Left kidney (tissue), 2 donors: Measurements from ENCODE around the gene ATP5F1A. TPM values are rescaled to one million over a fixed set of nuclear protein-coding genes. Genes with fewer than 3 reads are reported as not detected.

Experiments used
- DNase-seq: peaks from one replicate; pipeline ENCODE4 v3.0.0-alpha.2; 2013
- polyA plus RNA-seq: library from polyadenylated mRNA; unstranded; fragments of 120-200 nt; gene quantifications from one replicate; pipeline ENCODE4 v1.2.1, GENCODE V29; 2013; ENCODE audit not compliant: insufficient read length

ATP5F1A gene
- polyA plus RNA-seq, 1 donor, result 771 TPM

DNA sequence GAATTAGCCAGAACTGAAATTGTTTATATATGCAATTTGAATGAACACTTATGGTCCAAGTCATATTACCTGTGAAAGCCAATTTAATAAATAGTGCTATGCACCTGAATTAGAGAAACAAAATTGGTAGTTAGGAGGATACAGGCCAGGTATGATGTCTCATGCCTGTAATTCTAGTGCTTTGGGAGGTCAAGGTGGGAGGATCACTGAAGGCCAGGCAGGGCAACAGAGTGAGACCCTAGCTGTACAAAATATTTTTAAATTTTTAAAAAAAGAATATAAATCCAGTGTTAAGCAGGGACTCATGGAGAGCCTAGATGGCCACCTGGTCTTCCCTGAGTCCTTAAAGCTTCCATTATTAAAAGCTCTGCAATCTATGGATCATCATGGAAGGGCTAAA is 18.8 kb downstream of the ATP5F1A start:
- DNase-seq, result no peak

DNA sequence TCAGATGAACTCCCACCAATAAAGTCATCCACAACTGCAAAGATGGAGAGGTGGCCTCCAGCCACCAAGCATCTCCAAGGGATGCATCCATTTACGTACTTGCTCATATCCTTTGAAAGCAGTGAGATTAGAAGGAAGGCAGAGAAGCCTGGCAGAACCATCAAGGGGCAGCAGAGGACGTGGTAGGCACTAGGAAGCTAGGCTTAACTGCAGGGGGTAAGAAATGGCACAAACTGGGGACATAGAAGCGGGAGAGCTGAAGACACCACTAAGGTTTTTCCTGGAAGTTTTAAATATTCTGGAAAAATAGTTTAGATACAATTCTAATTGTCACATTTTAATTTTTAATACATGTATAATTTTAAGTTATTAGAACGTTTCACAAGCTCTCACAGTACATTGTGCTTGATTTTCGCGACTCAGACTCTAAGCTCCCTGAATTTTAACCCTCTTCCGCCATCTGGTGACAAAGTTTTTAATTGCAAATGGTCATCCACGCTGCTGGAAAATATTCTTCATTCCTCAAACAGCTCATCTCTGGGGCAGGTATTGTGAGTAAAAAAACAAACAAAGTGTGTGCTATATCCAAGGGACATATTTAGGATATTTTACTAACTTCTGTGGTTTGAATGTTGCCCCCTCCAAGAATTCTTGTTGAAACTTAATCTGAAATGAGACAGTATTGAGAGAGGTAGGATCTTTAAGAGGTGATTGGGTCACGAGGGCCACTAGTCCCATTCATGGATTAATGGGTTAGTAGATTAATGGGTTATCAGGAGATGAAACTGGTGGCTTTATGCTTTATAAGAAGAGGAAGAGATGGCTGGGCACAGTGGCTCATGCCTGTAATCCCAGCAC is 24.4 kb downstream of the ATP5F1A start:
- DNase-seq, result peak; percentile 74

DNA sequence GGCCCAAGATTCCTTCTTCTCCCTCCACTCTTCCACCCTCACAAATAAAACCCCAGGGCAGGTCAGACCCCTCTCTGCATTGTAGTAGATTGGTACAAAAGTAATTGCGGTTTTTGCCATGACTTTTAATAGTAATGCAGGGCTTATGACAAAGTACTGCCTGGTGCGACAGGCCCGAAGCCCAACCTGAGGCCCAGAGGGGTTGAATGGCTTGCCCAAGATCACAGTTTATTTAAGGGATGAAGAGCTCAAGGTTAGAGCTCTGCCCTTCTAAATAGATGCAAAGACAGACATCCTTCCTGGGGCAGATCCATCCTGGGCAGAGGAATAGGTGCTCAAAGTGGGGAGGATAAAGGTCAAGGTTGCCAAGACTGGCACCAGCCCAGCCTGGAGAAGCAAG is 25.1 kb downstream of the ATP5F1A start:
- DNase-seq, result no peak

DNA sequence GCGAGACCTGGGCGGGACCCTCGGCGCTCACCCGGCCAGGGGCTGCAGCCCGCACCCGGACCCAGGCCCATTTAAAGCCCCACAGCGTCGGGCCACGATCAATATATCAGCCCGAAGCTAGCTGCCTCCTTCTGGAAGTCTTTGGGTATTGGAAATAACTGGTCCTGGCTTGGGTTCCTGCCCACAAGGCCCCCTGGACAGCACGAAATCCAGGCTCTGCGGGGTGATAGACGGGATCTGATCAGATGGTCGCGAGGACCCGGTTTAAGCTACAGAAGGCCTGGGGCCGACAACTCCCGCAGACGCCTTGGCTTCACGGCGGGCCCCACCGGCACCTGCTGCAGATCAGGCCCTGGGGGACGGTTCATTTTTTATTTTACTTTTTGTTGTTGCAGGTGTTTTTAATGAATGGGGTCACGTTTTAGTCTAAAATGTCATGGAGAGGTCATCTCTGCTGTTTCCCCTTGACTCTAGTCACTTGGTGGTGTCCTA is 25.7 kb downstream of the ATP5F1A start:
- no peak for DNase-seq

DNA sequence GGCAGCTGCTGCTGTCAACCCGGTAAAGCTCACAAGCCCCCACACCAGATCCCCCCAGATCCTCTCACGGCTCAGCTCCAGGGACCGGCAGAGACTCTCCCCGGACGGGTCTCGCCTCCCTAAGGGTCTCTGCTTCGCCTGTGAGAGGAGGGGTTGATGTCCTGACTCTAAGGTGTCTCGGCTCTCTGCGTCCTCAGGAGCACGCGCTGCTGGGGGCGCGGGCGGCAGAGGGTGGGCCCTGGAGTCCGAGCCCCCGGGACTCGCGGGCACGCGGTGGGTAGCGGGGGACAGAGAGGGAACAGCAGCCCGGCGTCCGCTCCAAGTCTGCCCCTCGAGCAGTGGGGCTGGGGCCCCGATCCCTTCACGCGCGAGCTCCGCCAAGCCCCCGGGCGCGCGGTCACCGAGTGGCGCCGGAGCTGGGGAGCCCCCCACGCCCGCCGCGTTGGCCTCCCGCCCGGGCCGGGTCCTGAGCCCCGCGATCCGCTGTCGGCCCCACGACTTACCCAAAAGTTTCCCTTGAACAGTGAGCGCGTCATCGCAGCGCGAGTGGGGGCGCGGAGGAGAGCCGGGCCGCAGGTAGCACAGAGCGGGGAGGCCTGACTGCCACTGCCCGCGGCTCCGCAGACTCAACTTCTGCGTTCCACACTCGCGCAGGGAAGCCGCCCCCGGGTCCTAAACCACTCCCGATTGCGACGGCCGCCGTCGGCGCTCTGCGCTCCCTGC is 26.3 kb downstream of the ATP5F1A start, which contains the start of gene PSTPIP2:
TSS of gene PSTPIP2 (minus strand) at position 608 of the 723 bp plus-strand sequence. CDS start at position 536, 72 bp downstream.
- peak; percentile 60 for DNase-seq

DNA sequence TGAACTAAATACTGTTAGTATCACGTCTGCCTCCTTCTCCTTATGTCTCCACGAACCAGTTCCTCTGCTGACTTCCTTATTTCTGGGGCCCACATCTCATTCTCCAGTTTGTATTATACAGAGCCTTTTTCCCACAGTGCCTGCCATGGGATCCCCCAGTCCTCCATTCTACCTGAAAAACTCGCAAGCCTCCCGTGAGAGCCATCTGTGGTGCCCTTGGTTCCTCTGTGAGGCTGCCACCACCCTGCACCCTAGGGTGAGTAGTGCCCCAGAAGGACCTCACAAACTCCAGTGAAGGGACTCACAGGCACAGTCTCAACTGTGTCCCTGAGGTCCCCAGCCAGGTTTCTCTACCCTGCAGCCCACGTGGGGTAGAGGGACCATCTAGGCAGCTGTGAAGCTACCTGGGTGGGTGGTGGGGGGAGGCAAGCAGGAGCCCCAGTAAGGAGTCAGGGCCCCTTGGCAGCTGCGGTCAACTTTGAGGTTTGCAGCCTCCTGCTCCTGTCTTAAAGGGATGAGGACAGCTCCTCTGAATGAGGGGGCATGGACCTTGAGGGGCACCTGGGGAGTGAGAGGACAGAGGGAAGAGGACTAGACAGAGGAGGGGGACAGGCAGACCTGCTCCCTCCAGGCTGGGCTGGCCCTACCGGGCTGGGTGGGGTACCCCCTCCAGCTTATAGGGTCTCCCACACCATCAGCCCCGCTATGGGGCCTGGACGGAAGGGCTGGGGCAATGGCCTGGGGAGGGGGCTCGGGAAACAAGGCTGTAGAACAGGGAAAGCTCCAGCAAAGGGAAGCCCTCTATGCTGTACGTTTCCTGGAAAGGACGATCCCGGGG is 27.1 kb downstream of the ATP5F1A start:
- no peak for DNase-seq

DNA sequence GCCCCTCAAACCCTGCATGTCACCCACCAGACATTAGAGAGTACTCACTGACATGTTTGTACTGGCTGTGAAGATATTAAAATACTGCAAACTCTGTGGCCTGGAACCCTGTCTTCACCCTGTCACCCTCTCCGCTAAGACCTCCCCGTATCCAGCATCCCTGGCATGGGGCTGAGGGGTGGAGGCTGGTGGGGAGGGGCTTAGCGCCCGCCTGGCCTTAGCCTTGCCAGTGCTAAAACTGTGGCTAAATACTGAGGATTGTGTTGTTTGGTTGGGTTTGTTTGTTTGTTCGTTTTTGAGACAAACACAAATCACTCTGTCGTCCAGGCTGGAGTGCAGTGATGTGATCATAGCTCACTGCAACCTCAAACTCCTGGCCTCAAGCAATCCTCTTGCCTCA is 27.9 kb downstream of the ATP5F1A start:
- DNase-seq, result no peak

DNA sequence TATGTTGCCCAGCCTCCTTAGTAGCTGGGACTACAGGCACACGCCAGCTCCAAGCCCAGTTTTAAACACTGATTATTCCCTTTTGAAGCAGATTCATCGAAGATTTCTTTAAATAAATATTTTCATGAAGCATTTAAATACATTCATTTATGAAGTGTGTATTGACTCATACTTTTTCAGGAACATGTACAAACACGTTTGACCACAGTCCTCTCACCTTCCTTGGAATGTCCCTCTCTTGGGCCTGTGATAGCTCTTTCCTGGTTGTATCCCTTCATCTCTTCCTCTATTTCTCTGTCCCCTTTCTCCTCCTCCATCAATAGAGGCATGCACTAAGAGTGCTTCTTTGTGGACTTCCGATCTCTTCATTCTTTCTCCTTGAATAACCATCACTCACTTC is 28.6 kb downstream of the ATP5F1A start:
- DNase-seq, result no peak

DNA sequence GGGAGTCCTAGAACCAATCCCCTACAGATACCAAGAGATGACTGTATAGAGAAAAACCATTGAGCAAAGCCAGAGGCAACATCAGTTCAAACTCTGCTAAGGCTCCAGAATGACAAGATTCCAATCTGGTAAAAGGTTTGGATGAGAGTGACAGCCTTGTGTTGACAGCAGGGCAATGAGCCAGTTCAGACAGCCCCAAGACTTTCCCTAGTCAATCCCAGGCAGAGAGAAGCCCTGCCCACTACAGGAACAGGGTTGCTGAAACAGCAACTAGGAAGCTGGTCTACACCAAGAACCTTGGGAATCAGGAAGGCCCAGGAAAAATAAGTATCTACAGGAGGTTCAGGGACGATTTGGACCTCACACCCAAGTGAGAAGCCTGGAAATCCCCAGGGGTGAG is 29.3 kb downstream of the ATP5F1A start:
- no peak for DNase-seq

DNA sequence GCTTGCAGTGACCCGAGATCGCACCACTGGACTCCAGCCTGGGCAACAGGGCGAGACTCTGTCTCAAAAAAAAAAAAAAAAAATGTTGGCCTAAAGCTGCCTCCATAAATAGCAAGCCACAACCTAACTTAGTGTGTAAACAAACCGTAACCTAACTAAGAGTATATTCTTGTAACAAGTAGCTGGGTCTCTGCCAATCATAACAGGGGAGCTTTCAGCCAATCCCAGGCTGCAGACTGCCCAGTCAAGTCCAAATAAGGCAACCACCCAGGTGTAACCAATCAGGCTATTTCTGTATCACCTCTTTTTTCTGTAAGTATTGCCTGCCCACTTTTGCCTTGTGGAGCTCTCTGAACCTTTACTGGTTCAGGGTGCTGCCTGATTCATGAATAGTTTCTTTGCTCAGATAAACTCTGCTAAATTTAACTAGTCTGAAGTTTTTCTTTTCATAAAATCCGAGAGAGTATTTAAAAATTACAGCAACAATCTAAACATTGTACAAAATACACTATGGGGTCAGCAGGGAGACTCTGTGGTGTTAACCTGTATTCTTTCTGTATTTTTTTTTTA is 30.6 kb downstream of the ATP5F1A start:
- no peak for DNase-seq

DNA sequence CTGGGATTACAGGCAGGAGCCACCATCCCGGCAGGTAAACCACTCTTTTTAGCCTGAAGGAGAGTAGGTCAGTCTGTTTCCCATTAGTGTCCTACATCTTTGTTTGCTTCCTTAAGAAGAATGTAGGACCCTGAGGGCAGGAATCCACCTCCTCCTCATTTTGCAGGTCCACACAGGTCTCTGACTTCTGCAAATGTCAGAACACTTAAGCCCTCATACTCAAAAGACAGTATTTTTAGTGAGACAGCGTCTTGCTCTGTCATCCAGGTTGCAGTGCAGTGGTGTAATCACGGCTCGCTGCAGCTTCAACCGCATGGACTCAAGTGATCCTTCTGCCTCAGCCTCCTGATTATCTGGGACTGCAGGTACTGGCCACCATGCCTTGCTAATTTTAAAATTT is 35.3 kb downstream of the ATP5F1A start:
- DNase-seq, result no peak

DNA sequence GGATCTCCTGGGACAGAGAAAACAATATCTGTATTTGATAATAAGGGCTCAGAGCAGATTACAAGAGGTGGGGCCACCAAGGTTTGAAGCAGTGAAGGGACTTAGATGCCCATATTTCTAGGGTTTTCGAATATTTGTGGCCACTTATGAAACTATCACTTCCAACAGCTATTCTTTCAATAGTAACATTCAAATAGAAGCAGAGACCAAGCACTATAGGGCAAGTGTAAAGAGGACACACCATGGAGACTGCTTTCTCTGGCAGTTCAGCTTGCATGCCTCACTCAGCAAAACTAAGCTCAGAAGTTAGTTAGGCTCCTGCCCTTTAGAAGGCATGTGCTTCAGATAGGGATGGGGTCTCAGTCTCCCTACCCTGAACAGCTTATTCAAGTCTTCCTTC is 36.3 kb downstream of the ATP5F1A start:
- no peak for DNase-seq

DNA sequence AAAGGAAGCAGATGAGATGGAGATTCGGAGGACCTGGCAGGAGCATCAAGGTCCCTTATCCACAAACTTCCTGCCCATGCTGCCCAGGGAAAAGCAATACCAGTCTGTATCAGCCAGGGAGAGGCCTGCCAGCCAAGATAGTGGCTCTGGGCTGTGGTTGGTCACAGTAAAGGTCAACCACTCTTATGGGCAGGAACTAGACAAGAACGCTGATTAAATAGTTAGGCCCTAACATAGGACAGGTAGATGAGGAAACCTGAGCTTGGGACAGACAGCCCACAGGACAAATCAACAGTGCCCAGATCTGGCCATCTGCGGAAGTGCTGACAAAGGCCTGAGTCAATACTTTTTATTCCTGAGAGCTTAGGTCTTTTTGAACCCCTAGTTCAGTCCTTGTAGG is 36.7 kb downstream of the ATP5F1A start:
- no peak for DNase-seq

DNA sequence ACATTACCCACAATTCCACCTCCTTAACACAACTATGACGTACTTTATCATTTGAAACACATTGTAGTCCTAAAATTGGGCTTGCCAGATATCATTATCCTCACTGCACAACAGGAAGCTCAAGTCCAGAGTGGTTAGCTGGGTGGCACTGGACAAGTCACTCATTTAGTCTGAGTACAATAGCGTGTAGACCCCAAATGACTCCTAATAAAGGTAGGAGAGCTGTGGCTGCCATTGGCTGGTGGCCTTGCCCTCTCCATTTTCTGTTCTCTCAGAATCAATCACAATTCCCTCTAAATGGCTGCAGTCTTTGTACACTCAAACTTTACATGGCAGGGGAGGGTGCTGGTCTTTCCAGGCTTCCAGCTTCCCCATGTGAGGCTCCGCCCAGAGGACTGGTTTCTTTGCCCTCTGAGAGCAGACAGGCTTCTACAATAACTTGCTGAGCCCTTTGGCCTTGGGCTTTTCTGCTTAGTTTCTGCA is 37.7 kb downstream of the ATP5F1A start:
- no peak for DNase-seq

DNA sequence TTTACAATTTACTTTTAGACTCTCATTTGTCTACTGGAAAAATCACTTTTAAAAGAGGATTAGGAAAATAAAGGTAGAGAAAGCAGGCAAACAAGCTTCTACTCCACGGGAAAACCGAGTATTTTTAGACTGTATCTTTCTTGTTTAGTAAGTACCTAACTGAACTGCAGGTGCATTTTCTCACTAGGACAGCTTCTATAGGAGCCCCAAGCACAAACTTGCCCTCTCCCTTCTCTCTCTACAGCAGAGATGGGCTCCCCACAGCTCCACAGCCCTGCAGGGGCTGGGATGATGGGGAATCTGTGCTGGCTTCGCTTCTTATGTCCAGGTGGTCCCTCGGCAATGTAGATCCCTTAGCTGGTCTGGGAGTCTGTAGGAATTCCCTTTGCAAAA is 42.3 kb downstream of the ATP5F1A start:
- DNase-seq, result no peak

DNA sequence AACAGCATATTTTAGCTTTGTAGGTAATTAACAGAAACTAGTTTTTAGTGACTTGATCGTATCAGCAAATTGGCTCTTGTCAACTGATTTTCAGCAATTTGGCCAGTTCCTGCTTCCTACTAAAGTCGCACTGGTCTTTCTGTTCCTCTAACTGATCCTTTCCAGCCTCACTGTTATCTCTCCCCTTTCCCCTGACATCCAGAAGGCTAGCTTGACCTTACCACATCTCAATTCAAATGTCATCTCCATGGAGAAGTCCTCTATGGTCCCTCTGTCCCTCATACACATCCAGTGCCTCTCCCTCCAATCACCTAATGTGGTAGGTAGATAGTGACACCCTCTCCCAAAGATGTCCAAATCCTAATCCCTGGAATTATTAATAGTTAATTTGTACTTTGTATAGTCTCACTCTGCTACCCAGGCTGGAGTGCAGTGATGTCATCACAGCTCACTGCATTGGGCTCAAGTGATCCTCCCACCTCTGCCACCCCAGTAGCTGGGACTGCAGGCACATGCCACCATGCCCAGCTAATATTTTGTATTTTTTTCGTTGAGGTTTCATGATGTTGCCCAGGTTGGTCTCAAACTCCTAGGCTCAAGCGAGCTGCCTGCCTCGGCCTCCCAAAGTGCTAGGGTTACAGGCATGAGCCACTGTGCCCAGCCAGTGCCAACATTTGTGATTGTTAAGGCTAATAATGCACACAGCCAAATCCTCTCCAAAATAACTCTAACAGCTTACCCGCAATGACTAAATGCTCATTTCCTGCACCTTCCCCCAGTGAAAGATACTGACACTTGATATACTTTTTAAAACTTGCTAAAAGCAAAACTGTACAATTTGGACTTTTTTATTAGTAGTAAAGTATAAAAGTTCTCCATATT is 42.9 kb downstream of the ATP5F1A start:
- DNase-seq, result no peak

DNA sequence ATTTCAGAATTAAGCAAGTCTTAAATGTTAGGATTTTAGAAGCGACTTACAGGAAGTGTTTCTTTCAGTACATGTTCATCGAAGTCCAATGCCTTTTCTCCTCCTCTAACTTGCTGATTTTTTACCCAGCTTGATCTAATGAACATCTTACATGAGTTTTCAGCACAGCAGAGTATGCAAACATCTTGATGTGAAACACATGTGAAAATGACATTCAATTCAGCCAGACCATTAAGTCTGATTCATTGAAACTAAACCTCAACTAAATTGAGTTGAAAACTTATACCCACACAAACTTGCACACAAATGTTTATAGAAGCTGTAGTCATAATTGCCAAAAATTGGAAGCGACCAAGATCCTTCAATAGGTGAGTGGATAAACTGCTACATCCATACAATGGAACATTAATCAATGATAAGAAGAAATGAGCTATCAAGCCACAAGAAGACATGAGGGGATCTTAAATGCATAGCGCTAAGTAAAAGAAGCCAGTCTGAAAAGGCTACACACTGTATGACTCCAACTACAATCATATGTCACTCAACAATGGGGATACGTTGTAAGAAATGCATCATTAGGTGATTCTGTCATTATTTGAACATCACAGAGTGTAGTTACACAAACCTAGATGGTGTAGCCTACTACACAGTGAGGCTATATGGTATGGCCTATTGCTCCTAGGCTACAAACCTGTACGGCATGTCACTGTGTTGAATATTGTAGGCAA is 44.6 kb downstream of the ATP5F1A start:
- DNase-seq, result no peak

DNA sequence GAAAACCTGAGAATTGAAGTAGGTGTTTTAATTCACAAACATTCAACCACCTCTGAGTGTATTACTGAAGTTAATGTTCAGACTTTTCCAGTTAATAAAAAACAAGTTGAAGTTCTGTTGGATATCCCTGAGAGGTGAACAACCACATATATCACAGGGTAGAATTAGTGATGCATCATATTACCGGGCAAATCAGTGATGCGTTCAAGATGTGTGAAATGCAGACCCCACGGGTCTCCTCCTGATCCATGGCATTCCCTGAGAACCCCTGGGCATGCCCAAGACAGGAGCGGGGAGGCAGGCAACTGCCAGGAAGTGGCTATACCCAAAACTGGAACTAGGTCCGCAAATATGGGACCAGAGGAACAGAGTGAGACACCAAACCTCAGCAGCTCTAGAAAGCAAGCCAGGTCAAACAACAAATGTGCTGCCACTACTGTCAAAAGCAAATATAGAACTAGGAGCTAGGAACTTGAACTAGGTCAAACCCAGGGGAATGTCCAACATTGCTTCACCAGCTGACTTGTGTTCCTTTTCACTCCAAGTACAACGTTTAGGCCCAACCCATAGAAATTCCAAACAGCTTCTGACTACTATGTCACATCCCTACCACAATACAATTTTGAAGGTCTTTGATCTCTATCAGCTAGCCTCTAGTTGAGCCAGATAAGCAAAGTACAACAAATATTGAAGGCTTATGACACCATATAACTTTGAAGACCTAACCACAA is 46.2 kb downstream of the ATP5F1A start:
- no peak for DNase-seq

DNA sequence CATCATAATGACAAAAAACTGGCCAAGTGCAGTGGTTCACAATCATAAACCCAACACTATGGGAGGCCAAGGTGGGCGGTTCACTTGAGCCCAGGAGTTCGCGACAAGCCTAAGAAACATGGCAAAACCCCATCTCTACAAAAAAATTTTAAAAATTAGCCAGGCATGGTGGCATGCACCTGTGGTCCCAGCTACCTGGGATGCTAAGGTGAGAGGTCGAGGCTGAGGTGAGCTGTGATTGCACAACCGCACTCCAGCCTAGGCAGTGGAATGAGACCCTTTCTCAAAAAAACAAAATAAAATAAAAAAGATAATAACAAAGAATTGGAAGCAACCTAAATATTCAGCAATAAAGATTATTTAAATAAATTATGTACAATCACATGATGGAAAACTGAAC is 47.8 kb downstream of the ATP5F1A start:
- no peak for DNase-seq
